ENCODE results near the gene PICK1.

Gene PICK1

GRCh38 chr22:38032681-38033521, 24.3 kb upstream of the PICK1 start (continued):
- peak; percentile 92 for TF ChIP-seq ZEB2 (tag by site-specific recombination; IDR thresholded peaks at IDR 0.05)
- TF ChIP-seq INSM2 (tag by site-specific recombination; IDR thresholded peaks at IDR 0.05) = peak; percentile 86
- no peak for TF ChIP-seq ZNF610 (tag by site-specific recombination; IDR thresholded peaks at IDR 0.05; ENCODE audit: borderline replicate concordance)
- peak; percentile 53; the same call in 1 of the 2 replicates for TF ChIP-seq ZSCAN5A (tag by site-specific recombination; IDR thresholded peaks at IDR 0.05)
- TF ChIP-seq KLF17 (tag by site-specific recombination; IDR thresholded peaks at IDR 0.05) = peak; percentile 67; the same call in 1 of the 2 replicates
- no peak for TF ChIP-seq ZNF670 (tag by site-specific recombination; IDR thresholded peaks at IDR 0.05; ENCODE audit: low read depth)
- peak; percentile 38; the same call in 1 of the 2 replicates for TF ChIP-seq KLF10 (tag by site-specific recombination; IDR thresholded peaks at IDR 0.05)
- no peak for TF ChIP-seq ZNF791 (tag by site-specific recombination; IDR thresholded peaks at IDR 0.05)
- TF ChIP-seq ZNF623 (tag by site-specific recombination; IDR thresholded peaks at IDR 0.05) = peak; percentile 33
- peak; percentile 100 for TF ChIP-seq ZIC2 (tag by site-specific recombination; IDR thresholded peaks at IDR 0.05)
- TF ChIP-seq ZNF248 (tag by site-specific recombination; IDR thresholded peaks at IDR 0.05) = no peak
- TF ChIP-seq MYNN (tag by site-specific recombination; IDR thresholded peaks at IDR 0.05; ENCODE audit: borderline replicate concordance) = no peak
- peak; percentile 100 for TF ChIP-seq GLIS1 (tag by site-specific recombination; IDR thresholded peaks at IDR 0.05)
- TF ChIP-seq GLI2 (tag by site-specific recombination; IDR thresholded peaks at IDR 0.05; ENCODE audit: borderline replicate concordance, low read depth) = no peak; the same call in 1 of the 2 replicates
- TF ChIP-seq ZNF843 (tag by site-specific recombination; IDR thresholded peaks at IDR 0.05) = no peak
- no peak for TF ChIP-seq ZNF211 (tag by site-specific recombination; IDR thresholded peaks at IDR 0.05; ENCODE audit: low read depth)
- no peak for TF ChIP-seq ZNF571 (tag by site-specific recombination; IDR thresholded peaks at IDR 0.05)
- no peak for TF ChIP-seq ZNF155 (tag by site-specific recombination; IDR thresholded peaks at IDR 0.05)
- TF ChIP-seq ZNF704 (tag by site-specific recombination; IDR thresholded peaks at IDR 0.05) = no peak
- no peak for TF ChIP-seq ZNF16 (tag by site-specific recombination; IDR thresholded peaks at IDR 0.05; ENCODE audit: low read depth)
- TF ChIP-seq ZNF202 (tag by site-specific recombination; IDR thresholded peaks at IDR 0.05; ENCODE audit: borderline replicate concordance) = no peak
- no peak for TF ChIP-seq ZNF37A (tag by site-specific recombination; IDR thresholded peaks at IDR 0.05)
- no peak; the same call in 1 of the 2 replicates for TF ChIP-seq ZBTB20 (tag by site-specific recombination; IDR thresholded peaks at IDR 0.05)
- no peak for TF ChIP-seq ZBTB44 (tag by site-specific recombination; IDR thresholded peaks at IDR 0.05)
- TF ChIP-seq ZNF514 (tag by site-specific recombination; IDR thresholded peaks at IDR 0.05) = no peak
- peak; percentile 85 for TF ChIP-seq EGR2 (tag by site-specific recombination; IDR thresholded peaks at IDR 0.05; ENCODE audit: low read depth)
- peak; percentile 74 for TF ChIP-seq ZBTB10 (tag by site-specific recombination; IDR thresholded peaks at IDR 0.05)
- TF ChIP-seq ZNF140 (tag by site-specific recombination; IDR thresholded peaks at IDR 0.05) = no peak
- no peak for TF ChIP-seq PRDM1 (tag by site-specific recombination; IDR thresholded peaks at IDR 0.05)
- TF ChIP-seq ZBTB1 (tag by site-specific recombination; IDR thresholded peaks at IDR 0.05) = 0 out of 2 replicates have a peak, but pooled peaks have one; percentile 48
- TF ChIP-seq MEIS1 (CRISPR knock-in tag; IDR thresholded peaks at IDR 0.05; ENCODE audit: borderline replicate concordance) = no peak
